ENCODE results near the gene XK. TPM values are rescaled to one million over a fixed set of nuclear protein-coding genes. Genes with fewer than 3 reads are reported as not detected.

The XK gene
- total RNA-seq, 2 experiments from 2014 or later, result 0.02 to 0.04 TPM

GRCh38 chrX:37746218-37746941 is 60.8 kb downstream of the XK start:
- Mint-ChIP-seq H3K27ac (no peak overlapping the region), H3K9me3 (peaks cover 3% of the 10 kb centered on the region), H3K27me3 (no peaks in the 10 kb centered on the region), H3K4me1 (peaks cover 19% of the 10 kb centered on the region), H3K4me3 (no peak overlapping the region), H3K36me3 (ENCODE audit: low read depth) (no peaks in the 10 kb centered on the region)
- POLR2A ChIA-PET, result no interaction called here
- no peak for DNase-seq
- CTCF ChIA-PET, result interaction anchor here (0.8 to 2.8 kb wide), 6 partner anchors 9 to 247 kb away, joined by 3 to 44 read pairs (median 4); no protein-coding TSS in a partner anchor

- H3K9me3 Mint-ChIP-seq, result peaks cover 3% of the 10 kb centered on the region
- H3K4me1 Mint-ChIP-seq, result peaks cover 23% of the 10 kb centered on the region
- ChIA-PET CTCF (interaction anchor here (1.2 to 2.8 kb wide), 2 partner anchors 8 to 78 kb away, joined by 4 to 44 read pairs; no protein-coding TSS in a partner anchor), POLR2A (no interaction called here)
- no peak overlapping the region for H3K4me3 Mint-ChIP-seq
- H3K27me3 Mint-ChIP-seq, result no peaks in the 10 kb centered on the region
- H3K27ac Mint-ChIP-seq, result no peak overlapping the region
- H3K36me3 Mint-ChIP-seq (ENCODE audit: low read depth), result no peaks in the 10 kb centered on the region
- DNase-seq, result no peak
These were observed 61.4 kb downstream of the XK start for GRCh38 chrX:37746951-37747350.

- Mint-ChIP-seq H3K36me3 (ENCODE audit: low read depth) (peaks cover 14% of the 10 kb centered on the region), H3K27ac (no peak overlapping the region), H3K27me3 (no peaks in the 10 kb centered on the region), H3K4me1 (peaks cover 10% of the 10 kb centered on the region), H3K9me3 (peaks cover 5% of the 10 kb centered on the region), H3K4me3 (no peak overlapping the region)
- ChIA-PET POLR2A (no interaction called here), CTCF (no interaction called here)
- DNase-seq, result no peak
These were observed 66.7 kb downstream of the XK start for GRCh38 chrX:37752281-37752680.

GRCh38 chrX:37752936-37753335 is 67.3 kb downstream of the XK start:
- POLR2A ChIA-PET, result no interaction called here

GRCh38 chrX:37753384-37753783 is 67.8 kb downstream of the XK start:
- POLR2A ChIA-PET, result no interaction called here
- Mint-ChIP-seq H3K27me3 (no peaks in the 10 kb centered on the region), H3K27ac (no peak overlapping the region), H3K4me3 (no peak overlapping the region), H3K4me1 (peaks cover 13% of the 10 kb centered on the region), H3K36me3 (ENCODE audit: low read depth) (peaks cover 14% of the 10 kb centered on the region), H3K9me3 (peaks cover 7% of the 10 kb centered on the region)
- CTCF ChIA-PET, result interaction anchor here (0.6 to 1.7 kb wide), 5 partner anchors 8 to 71 kb away, joined by 3 to 6 read pairs (median 6); no protein-coding TSS in a partner anchor
- DNase-seq, result no peak

More at GRCh38 chrX:37752936-37753335, 67.3 kb downstream of the XK start:
- no peak overlapping the region for H3K4me3 Mint-ChIP-seq
- peak overlapping the region; percentile 48 for H3K27ac Mint-ChIP-seq
- DNase-seq, result no peak
- no peaks in the 10 kb centered on the region for H3K27me3 Mint-ChIP-seq
- CTCF ChIA-PET, result interaction anchor here (0.6 to 1.7 kb wide), 4 partner anchors 7 to 72 kb away, joined by 4 to 6 read pairs (median 6); no protein-coding TSS in a partner anchor
- H3K9me3 Mint-ChIP-seq, result peaks cover 5% of the 10 kb centered on the region
- peaks cover 13% of the 10 kb centered on the region for H3K4me1 Mint-ChIP-seq
- H3K36me3 Mint-ChIP-seq (ENCODE audit: low read depth), result peaks cover 14% of the 10 kb centered on the region

- Mint-ChIP-seq H3K27ac (no peak overlapping the region), H3K36me3 (ENCODE audit: low read depth) (peaks cover 14% of the 10 kb centered on the region), H3K4me3 (no peak overlapping the region), H3K27me3 (no peaks in the 10 kb centered on the region), H3K4me1 (peaks cover 13% of the 10 kb centered on the region), H3K9me3 (peaks cover 7% of the 10 kb centered on the region)
- POLR2A ChIA-PET, result no interaction called here
- DNase-seq, result no peak
- CTCF ChIA-PET, result interaction anchor here (1.0 to 1.7 kb wide), 2 partner anchors 9 to 28 kb away, joined by 5 to 6 read pairs; no protein-coding TSS in a partner anchor
These were observed 68.9 kb downstream of the XK start for GRCh38 chrX:37754516-37754915.

- DNase-seq, result peak; percentile 41
- CTCF ChIA-PET, result interaction anchor here (1.0 kb wide), 2 partner anchors 8 to 27 kb away, joined by 4 to 5 read pairs; no protein-coding TSS in a partner anchor
- Mint-ChIP-seq H3K27ac (no peak overlapping the region), H3K36me3 (ENCODE audit: low read depth) (peaks cover 14% of the 10 kb centered on the region), H3K27me3 (no peaks in the 10 kb centered on the region), H3K4me1 (peaks cover 16% of the 10 kb centered on the region), H3K4me3 (no peak overlapping the region), H3K9me3 (peaks cover 7% of the 10 kb centered on the region)
- POLR2A ChIA-PET, result no interaction called here
These were observed 69.4 kb downstream of the XK start for GRCh38 chrX:37755025-37755424.

GRCh38 chrX:37757082-37757481 is 71.5 kb downstream of the XK start:
- POLR2A ChIA-PET, result no interaction called here
- peaks cover 10% of the 10 kb centered on the region for H3K4me1 Mint-ChIP-seq
- H3K9me3 Mint-ChIP-seq, result peaks cover 7% of the 10 kb centered on the region
- DNase-seq, result no peak
- CTCF ChIA-PET, result no interaction called here
- H3K27me3 Mint-ChIP-seq, result no peaks in the 10 kb centered on the region
- H3K27ac Mint-ChIP-seq, result no peak overlapping the region
- no peak overlapping the region for H3K4me3 Mint-ChIP-seq
- H3K36me3 Mint-ChIP-seq (ENCODE audit: low read depth), result peaks cover 14% of the 10 kb centered on the region

GRCh38 chrX:37759351-37759750 is 73.8 kb downstream of the XK start:
- ChIA-PET CTCF (interaction anchor here (1.3 to 1.4 kb wide), 2 partner anchors 14 to 66 kb away, joined by 3 to 5 read pairs; no protein-coding TSS in a partner anchor), POLR2A (no interaction called here)
- no peaks in the 10 kb centered on the region for H3K27me3 Mint-ChIP-seq
- no peak for DNase-seq
- peaks cover 17% of the 10 kb centered on the region for H3K4me1 Mint-ChIP-seq
- no peaks in the 10 kb centered on the region for H3K36me3 Mint-ChIP-seq (ENCODE audit: low read depth)
- H3K4me3 Mint-ChIP-seq, result no peak overlapping the region
- H3K9me3 Mint-ChIP-seq, result peaks cover 4% of the 10 kb centered on the region
- H3K27ac Mint-ChIP-seq, result no peak overlapping the region

GRCh38 chrX:37759878-37760418 is 74.4 kb downstream of the XK start:
- Mint-ChIP-seq H3K27ac (no peak overlapping the region), H3K36me3 (ENCODE audit: low read depth) (no peaks in the 10 kb centered on the region), H3K4me1 (peaks cover 17% of the 10 kb centered on the region), H3K27me3 (no peaks in the 10 kb centered on the region), H3K4me3 (no peak overlapping the region), H3K9me3 (peaks cover 4% of the 10 kb centered on the region)
- ChIA-PET POLR2A (no interaction called here), CTCF (interaction anchor here (1.4 kb wide), 1 partner anchor 65 kb away, joined by 3 read pairs; no protein-coding TSS in a partner anchor)
- no peak for DNase-seq

- Mint-ChIP-seq H3K27ac (no peak overlapping the region), H3K4me1 (peaks cover 18% of the 10 kb centered on the region), H3K27me3 (no peaks in the 10 kb centered on the region), H3K4me3 (no peak overlapping the region), H3K36me3 (ENCODE audit: low read depth) (no peaks in the 10 kb centered on the region), H3K9me3 (peaks cover 2% of the 10 kb centered on the region)
- CTCF ChIA-PET, result interaction anchor here (1.3 to 1.8 kb wide), 2 partner anchors 10 to 62 kb away, joined by 3 to 6 read pairs; no protein-coding TSS in a partner anchor
- POLR2A ChIA-PET, result no interaction called here
- no peak for DNase-seq
These were observed 77.8 kb downstream of the XK start for GRCh38 chrX:37763400-37763799.

GRCh38 chrX:37765507-37765906 is 79.9 kb downstream of the XK start:
- no peak for DNase-seq
- POLR2A ChIA-PET, result no interaction called here
- Mint-ChIP-seq H3K4me3 (no peak overlapping the region), H3K27ac (no peak overlapping the region), H3K27me3 (no peaks in the 10 kb centered on the region), H3K9me3 (no peaks in the 10 kb centered on the region), H3K36me3 (ENCODE audit: low read depth) (no peaks in the 10 kb centered on the region), H3K4me1 (peaks cover 16% of the 10 kb centered on the region)
- CTCF ChIA-PET, result interaction anchor here (0.6 kb wide), 1 partner anchor 324 kb away, joined by 3 read pairs; no protein-coding TSS in a partner anchor

GRCh38 chrX:37767430-37767829 is 81.8 kb downstream of the XK start:
- ChIA-PET CTCF (no interaction called here), POLR2A (no interaction called here)
- Mint-ChIP-seq H3K4me1 (peaks cover 16% of the 10 kb centered on the region), H3K4me3 (no peak overlapping the region), H3K36me3 (ENCODE audit: low read depth) (no peaks in the 10 kb centered on the region), H3K9me3 (no peaks in the 10 kb centered on the region), H3K27ac (no peak overlapping the region), H3K27me3 (no peaks in the 10 kb centered on the region)
- DNase-seq, result no peak

Data from activated CD4-positive, alpha-beta T cell treated with anti-CD3 and anti-CD28 coated beads, Interleukin-2, amount 10 ng/mL, durations not matched to agents 7 days and 5 days (primary cell).